Ishikawa (cell line): Measurements from ENCODE around the gene CEP57L1.

Experiments used
- CEBPB ChIP-seq: IDR thresholded peaks from 2 replicates; pipeline ENCODE4 v1.6.1; 2012
- CREB1 ChIP-seq: IDR thresholded peaks from 2 replicates; pipeline ENCODE4 v1.6.1; 2012; ENCODE audit warnings: low read depth
- EGR1 ChIP-seq: IDR thresholded peaks from 2 replicates; pipeline ENCODE4 v1.6.1; 2012
- EP300 ChIP-seq: IDR thresholded peaks from 2 replicates; pipeline ENCODE4 v1.6.1; 2012; ENCODE audit warnings: borderline replicate concordance
- FOXM1 ChIP-seq: IDR thresholded peaks from 2 replicates; pipeline ENCODE4 v1.6.1; 2012; ENCODE audit warnings: low read depth, borderline replicate concordance
- NFIC ChIP-seq: IDR thresholded peaks from 2 replicates; pipeline ENCODE4 v1.6.1; 2012
- RAD21 ChIP-seq: IDR thresholded peaks from 2 replicates; pipeline ENCODE4 v1.6.1; 2012; ENCODE audit warnings: low read depth
- TAF1 ChIP-seq: IDR thresholded peaks from 2 replicates; pipeline ENCODE4 v1.6.1; 2012; ENCODE audit warnings: low read depth, mild to moderate bottlenecking
- TCF12 ChIP-seq: IDR thresholded peaks from 2 replicates; pipeline ENCODE4 v1.6.1; 2012; ENCODE audit warnings: low read depth
- TEAD4 ChIP-seq: IDR thresholded peaks from 2 replicates; pipeline ENCODE4 v1.6.1; 2012
- USF1 ChIP-seq: IDR thresholded peaks from 2 replicates; pipeline ENCODE4 v1.6.1; 2012
- YY1 ChIP-seq: IDR thresholded peaks from 2 replicates; pipeline ENCODE4 v1.6.1; 2012; ENCODE audit warnings: low read depth
- ZBTB7A ChIP-seq: IDR thresholded peaks from 2 replicates; pipeline ENCODE4 v1.6.1; 2012; ENCODE audit warnings: low read depth
- TF ChIP-seq, protein P1 (sequence below): IDR thresholded peaks from 2 replicates; pipeline ENCODE4 v1.6.1; 2012; ENCODE audit warnings: low read depth, mild to moderate bottlenecking
- TF ChIP-seq, protein P2 (sequence below): IDR thresholded peaks from 2 replicates; pipeline ENCODE4 v1.6.1; 2012

Gene CEP57L1

DNA sequence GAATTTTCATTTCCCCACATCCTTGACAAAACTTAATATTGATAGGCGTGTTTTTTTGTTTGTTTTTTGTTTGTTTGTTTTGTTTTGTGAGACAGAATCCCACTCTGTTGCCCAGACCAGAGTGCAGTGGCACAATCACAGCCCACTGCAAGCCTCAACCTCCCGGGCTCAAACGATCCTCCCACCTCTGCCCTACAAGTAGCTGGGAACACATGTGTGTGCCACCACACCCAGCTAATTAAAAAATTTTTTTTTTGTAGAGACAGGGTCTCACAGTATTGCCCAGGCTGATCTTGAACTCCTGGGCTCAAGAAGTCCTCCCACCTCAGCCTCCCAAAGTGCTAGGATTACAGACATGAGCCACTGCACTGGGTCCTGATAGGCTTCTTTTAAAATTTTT, 9.2 kb downstream of the CEP57L1 start:
- TF ChIP-seq TCF12 (no peak), TAF1 (no peak), FOXM1 (no peak), CREB1 (no peak), TEAD4 (no peak), ZBTB7A (no peak), RAD21 (no peak), YY1 (no peak), NFIC (no peak), EP300 (no peak), USF1 (no peak), CEBPB (no peak), EGR1 (no peak)
- TF ChIP-seq, protein P1, sequence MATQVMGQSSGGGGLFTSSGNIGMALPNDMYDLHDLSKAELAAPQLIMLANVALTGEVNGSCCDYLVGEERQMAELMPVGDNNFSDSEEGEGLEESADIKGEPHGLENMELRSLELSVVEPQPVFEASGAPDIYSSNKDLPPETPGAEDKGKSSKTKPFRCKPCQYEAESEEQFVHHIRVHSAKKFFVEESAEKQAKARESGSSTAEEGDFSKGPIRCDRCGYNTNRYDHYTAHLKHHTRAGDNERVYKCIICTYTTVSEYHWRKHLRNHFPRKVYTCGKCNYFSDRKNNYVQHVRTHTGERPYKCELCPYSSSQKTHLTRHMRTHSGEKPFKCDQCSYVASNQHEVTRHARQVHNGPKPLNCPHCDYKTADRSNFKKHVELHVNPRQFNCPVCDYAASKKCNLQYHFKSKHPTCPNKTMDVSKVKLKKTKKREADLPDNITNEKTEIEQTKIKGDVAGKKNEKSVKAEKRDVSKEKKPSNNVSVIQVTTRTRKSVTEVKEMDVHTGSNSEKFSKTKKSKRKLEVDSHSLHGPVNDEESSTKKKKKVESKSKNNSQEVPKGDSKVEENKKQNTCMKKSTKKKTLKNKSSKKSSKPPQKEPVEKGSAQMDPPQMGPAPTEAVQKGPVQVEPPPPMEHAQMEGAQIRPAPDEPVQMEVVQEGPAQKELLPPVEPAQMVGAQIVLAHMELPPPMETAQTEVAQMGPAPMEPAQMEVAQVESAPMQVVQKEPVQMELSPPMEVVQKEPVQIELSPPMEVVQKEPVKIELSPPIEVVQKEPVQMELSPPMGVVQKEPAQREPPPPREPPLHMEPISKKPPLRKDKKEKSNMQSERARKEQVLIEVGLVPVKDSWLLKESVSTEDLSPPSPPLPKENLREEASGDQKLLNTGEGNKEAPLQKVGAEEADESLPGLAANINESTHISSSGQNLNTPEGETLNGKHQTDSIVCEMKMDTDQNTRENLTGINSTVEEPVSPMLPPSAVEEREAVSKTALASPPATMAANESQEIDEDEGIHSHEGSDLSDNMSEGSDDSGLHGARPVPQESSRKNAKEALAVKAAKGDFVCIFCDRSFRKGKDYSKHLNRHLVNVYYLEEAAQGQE = no peak
- TF ChIP-seq, protein P2, sequence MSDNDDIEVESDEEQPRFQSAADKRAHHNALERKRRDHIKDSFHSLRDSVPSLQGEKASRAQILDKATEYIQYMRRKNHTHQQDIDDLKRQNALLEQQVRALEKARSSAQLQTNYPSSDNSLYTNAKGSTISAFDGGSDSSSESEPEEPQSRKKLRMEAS = no peak

DNA sequence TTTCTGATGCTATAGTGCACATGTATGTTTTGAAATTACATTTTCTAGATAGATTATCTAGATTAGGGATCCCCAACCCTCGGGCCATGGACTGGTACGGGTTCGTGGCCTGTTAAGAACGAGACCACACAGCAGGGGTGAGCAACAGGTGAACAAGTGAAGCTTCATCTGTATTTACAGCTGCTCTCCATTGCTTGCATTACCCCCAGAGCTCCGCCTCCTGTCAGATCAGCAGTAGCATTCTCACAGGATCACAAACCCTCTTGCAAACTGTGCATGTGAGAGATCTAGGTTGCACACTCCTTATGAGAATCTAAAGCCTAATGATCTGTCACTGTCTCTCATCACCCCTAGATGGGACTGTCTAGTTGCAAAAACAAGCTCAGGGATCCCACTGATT, 10.4 kb downstream of the CEP57L1 start:
- TF ChIP-seq NFIC (no peak), RAD21 (no peak), EP300 (no peak), YY1 (no peak), CREB1 (no peak), TAF1 (no peak), FOXM1 (no peak), EGR1 (no peak), TEAD4 (no peak), CEBPB (no peak), TCF12 (no peak), ZBTB7A (no peak), USF1 (no peak)
- TF ChIP-seq, protein P2 = no peak
- TF ChIP-seq, protein P1 = no peak

- no peak for TF ChIP-seq YY1
- no peak for TF ChIP-seq EP300
- TF ChIP-seq, protein P1 = no peak
- no peak for TF ChIP-seq TAF1
- no peak for TF ChIP-seq EGR1
- no peak for TF ChIP-seq CEBPB
- TF ChIP-seq CREB1 = no peak
- no peak for TF ChIP-seq TEAD4
- TF ChIP-seq, protein P2 = no peak
- no peak for TF ChIP-seq TCF12
- no peak for TF ChIP-seq USF1
- TF ChIP-seq ZBTB7A = no peak
- TF ChIP-seq RAD21 = no peak
- no peak for TF ChIP-seq NFIC
- no peak for TF ChIP-seq FOXM1
Measured at GRCh38 chr6:109117346-109118035, 22.2 kb downstream of the CEP57L1 start.

DNA sequence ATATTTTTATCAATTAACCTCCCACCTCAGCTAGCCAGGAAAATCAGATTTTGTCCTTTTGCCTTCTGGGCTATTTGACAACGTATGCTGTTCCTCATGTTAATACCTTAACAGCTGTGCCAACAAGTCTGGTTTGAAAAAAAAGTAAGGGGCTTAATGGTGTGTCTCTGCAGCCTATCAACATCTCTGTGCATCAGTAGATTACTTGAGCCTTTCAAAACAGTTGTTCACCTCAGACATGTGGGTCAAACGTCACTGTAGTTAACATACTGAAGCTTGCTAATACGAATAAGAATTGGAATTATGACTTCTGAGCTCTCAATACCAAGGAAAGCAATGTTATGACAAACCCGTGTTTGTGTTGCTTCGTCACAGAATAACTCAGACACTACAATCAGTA, 23.0 kb downstream of the CEP57L1 start:
- no peak for TF ChIP-seq CREB1
- TF ChIP-seq CEBPB = no peak
